Stomach smooth muscle (tissue), 2 donors: Measurements from ENCODE around the gene DYNC1I1.

Experiments
- H3K27ac ChIP-seq: one replicate; pipeline ENCODE4 v1.7.0; 2013; ENCODE audit warnings: mild to moderate bottlenecking, low read length, inconsistent platforms
- H3K27me3 ChIP-seq, 2 donors: one replicate each; pipeline ENCODE4 v1.7.0; 2013; ENCODE audit warnings: low read length in 2 of 2; ENCODE audit not compliant: insufficient read depth in 2 of 2, control insufficient read depth in 1 of 2
- H3K36me3 ChIP-seq, 2 donors: one replicate each; pipeline ENCODE4 v1.7.0; 2013; ENCODE audit warnings: low read length in 2 of 2; ENCODE audit not compliant: control insufficient read depth in 2 of 2, insufficient read depth in 2 of 2
- H3K4me1 ChIP-seq: one replicate; pipeline ENCODE4 v1.7.0; 2013; ENCODE audit warnings: low read length; ENCODE audit not compliant: control insufficient read depth, insufficient read depth
- H3K4me3 ChIP-seq, 2 donors: one replicate each; pipeline ENCODE4 v1.7.0; 2013; ENCODE audit warnings: low read length in 2 of 2
- H3K9ac ChIP-seq, 2 donors: one replicate each; pipeline ENCODE4 v1.7.0; 2013; ENCODE audit warnings: low read length in 2 of 2, mild to moderate bottlenecking in 1 of 2
- H3K9me3 ChIP-seq, 2 donors: one replicate each; pipeline ENCODE4 v1.7.0; 2013; ENCODE audit warnings: low read length in 2 of 2; ENCODE audit not compliant: control insufficient read depth in 2 of 2
- donor health status: healthy.
- donor health status: Pancreatic carcinoma.

DYNC1I1 gene

DNA sequence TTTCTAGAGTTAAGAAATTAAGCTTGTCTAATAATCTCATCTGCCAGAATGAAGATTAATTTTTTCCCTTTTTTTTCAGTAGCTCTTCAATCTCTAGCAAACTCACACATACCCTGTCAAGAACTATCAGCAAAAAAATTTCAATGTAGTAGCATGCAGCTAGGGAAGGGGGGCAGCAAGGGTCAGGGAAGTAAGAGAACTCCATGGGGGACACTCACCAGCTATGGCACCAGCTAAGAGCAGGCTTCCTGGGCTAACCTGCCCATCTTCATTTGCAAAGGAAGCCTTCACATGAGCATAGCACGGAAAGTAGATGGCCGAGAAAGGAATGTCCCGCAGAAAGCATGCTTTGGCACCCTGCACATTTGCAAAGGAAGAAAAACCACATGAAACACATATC is 359.2 kb downstream of the DYNC1I1 start:
- H3K4me1 ChIP-seq, result no peaks in the 10 kb centered on the region

GRCh38 chr7:96135241-96135640 is 362.9 kb downstream of the DYNC1I1 start:
- Histone ChIP-seq H3K4me3 (no peak overlapping the region), H3K9me3 (no peaks in the 10 kb centered on the region), H3K9ac (no peak overlapping the region), H3K36me3 (peaks cover 2 to 3% of the 10 kb centered on the region in 2 donors), H3K27me3 (no peaks in the 10 kb centered on the region), H3K27ac (no peak overlapping the region), H3K4me1 (no peaks in the 10 kb centered on the region)

More for the DNA sequence above, 359.2 kb downstream of the DYNC1I1 start:
- Histone ChIP-seq H3K36me3 (peaks cover 2 to 3% of the 10 kb centered on the region in 2 donors), H3K27ac (no peak overlapping the region), H3K9me3 (no peaks in the 10 kb centered on the region), H3K27me3 (no peaks in the 10 kb centered on the region), H3K9ac (no peak overlapping the region), H3K4me3 (no peak overlapping the region)

GRCh38 chr7:96136600-96137239 is 364.4 kb downstream of the DYNC1I1 start:
- peaks cover 0 to 7% of the 10 kb centered on the region in 2 donors for H3K36me3 ChIP-seq
- H3K4me1 ChIP-seq, result no peaks in the 10 kb centered on the region
- H3K27ac ChIP-seq, result no peak overlapping the region
- no peaks in the 10 kb centered on the region for H3K27me3 ChIP-seq
- no peaks in the 10 kb centered on the region for H3K9me3 ChIP-seq
- H3K4me3 ChIP-seq, result no peak overlapping the region
- H3K9ac ChIP-seq, result no peak overlapping the region

GRCh38 chr7:96143495-96144259 is 371.3 kb downstream of the DYNC1I1 start:
- Histone ChIP-seq H3K27me3 (no peaks in the 10 kb centered on the region), H3K4me1 (no peaks in the 10 kb centered on the region), H3K9ac (no peak overlapping the region), H3K4me3 (no peak overlapping the region), H3K36me3 (peaks cover 0 to 4% of the 10 kb centered on the region in 2 donors), H3K9me3 (no peaks in the 10 kb centered on the region), H3K27ac (no peak overlapping the region)

DNA sequence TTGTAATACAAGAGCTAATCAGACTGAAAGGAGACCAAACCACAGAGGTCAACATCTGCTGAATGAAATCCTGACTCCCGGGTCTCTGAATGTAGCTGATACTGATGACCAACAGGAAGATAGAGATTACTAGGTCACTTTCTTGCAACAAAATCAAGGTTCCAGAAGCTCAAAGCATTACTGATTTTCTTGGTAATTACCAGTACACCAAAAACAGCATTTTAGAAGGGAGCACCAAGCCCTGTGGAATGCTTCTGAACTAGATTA is 371.8 kb downstream of the DYNC1I1 start:
- no peak overlapping the region for H3K4me3 ChIP-seq
- no peaks in the 10 kb centered on the region for H3K27me3 ChIP-seq
- H3K27ac ChIP-seq, result no peak overlapping the region
- no peak overlapping the region for H3K9ac ChIP-seq
- H3K9me3 ChIP-seq, result no peaks in the 10 kb centered on the region
- H3K4me1 ChIP-seq, result no peaks in the 10 kb centered on the region
- H3K36me3 ChIP-seq, result peaks cover 0 to 4% of the 10 kb centered on the region in 2 donors
